HEK293 (cell line): ENCODE data around the gene MAP7D1.

Experiments used
- BCL6B ChIP-seq: fragments of 450-650 bp; formaldehyde crosslinking; IDR thresholded peaks from 2 replicates; pipeline ENCODE4 v1.5.1; 2017; ENCODE audit warnings: missing biosample characterization, missing genetic modification characterization
- CTCF ChIP-seq: fragments of 450-650 bp; formaldehyde crosslinking; IDR thresholded peaks from 2 replicates; pipeline ENCODE4 v1.5.1; 2016; ENCODE audit warnings: missing biosample characterization, missing genetic modification characterization
- HOXA7 ChIP-seq: sonication (generic); formaldehyde crosslinking; IDR thresholded peaks from 2 replicates; pipeline ENCODE4 v1.8.1; 2022; ENCODE audit warnings: missing genetic modification reagents, borderline replicate concordance
- HOXC10 ChIP-seq: sonication (generic); formaldehyde crosslinking; IDR thresholded peaks from 2 replicates; pipeline ENCODE4 v1.8.1; 2023; ENCODE audit warnings: mild to moderate bottlenecking, missing genetic modification reagents
- MYNN ChIP-seq: fragments of 450-650 bp; formaldehyde crosslinking; IDR thresholded peaks from 2 replicates; pipeline ENCODE4 v1.5.1; 2016; ENCODE audit warnings: missing biosample characterization, missing genetic modification characterization, borderline replicate concordance
- PBX3 ChIP-seq: sonication (generic); formaldehyde crosslinking; IDR thresholded peaks from 2 replicates; pipeline ENCODE4 v1.8.1; 2022; ENCODE audit warnings: mild to moderate bottlenecking, moderate library complexity, missing genetic modification reagents
- ZBTB26 ChIP-seq: fragments of 450-650 bp; formaldehyde crosslinking; optimal IDR thresholded peaks from 2 replicates; pipeline ENCODE3; 2016; ENCODE audit warnings: missing biosample characterization, mild to moderate bottlenecking, missing genetic modification characterization
- ZBTB8A ChIP-seq: fragments of 450-650 bp; formaldehyde crosslinking; IDR thresholded peaks from 2 replicates; pipeline ENCODE4 v1.5.1; 2016; ENCODE audit warnings: missing biosample characterization, missing genetic modification characterization
- ZNF561 ChIP-seq: fragments of 450-650 bp; IDR thresholded peaks from 2 replicates; pipeline ENCODE4 v1.5.1; 2018; ENCODE audit warnings: missing biosample characterization, missing genetic modification characterization, borderline replicate concordance
- ZNF704 ChIP-seq: fragments of 450-650 bp; formaldehyde crosslinking; IDR thresholded peaks from 2 replicates; pipeline ENCODE4 v1.5.1; 2016; ENCODE audit warnings: missing biosample characterization, missing genetic modification characterization
- ZSCAN16 ChIP-seq: fragments of 450-650 bp; formaldehyde crosslinking; IDR thresholded peaks from 2 replicates; pipeline ENCODE4 v1.5.1; 2016; ENCODE audit warnings: missing biosample characterization, missing genetic modification characterization

- TF ChIP-seq ZSCAN16 (tag by site-specific recombination) (no peak), PBX3 (CRISPR knock-in tag) (no peak), CTCF (tag by site-specific recombination) (no peak), ZBTB8A (tag by site-specific recombination) (no peak), HOXA7 (no peak), MYNN (no peak), ZBTB26 (tag by site-specific recombination) (no peak), ZNF704 (tag by site-specific recombination) (no peak), BCL6B (no peak), ZNF561 (tag by site-specific recombination) (no peak), HOXC10 (CRISPR knock-in tag) (no peak)
Observed at GRCh38 chr1:36137226-36137625, 18.7 kb upstream of the MAP7D1 start.
